Suprapubic skin (tissue), 4 donors: ENCODE data around the gene SYNPO.

Source experiments
- EP300 ChIP-seq: sonication (generic); formaldehyde crosslinking; IDR thresholded peaks from one replicate; pipeline ENCODE4 v1.6.1; 2017; ENCODE audit warnings: antibody characterized with exemption
- POLR2AphosphoS5 ChIP-seq, 3 donors: sonication (generic); formaldehyde crosslinking; IDR thresholded peaks; one replicate each; pipeline ENCODE4 v1.6.1; 2017; ENCODE audit warnings: antibody characterized with exemption in 3 of 3

DNA sequence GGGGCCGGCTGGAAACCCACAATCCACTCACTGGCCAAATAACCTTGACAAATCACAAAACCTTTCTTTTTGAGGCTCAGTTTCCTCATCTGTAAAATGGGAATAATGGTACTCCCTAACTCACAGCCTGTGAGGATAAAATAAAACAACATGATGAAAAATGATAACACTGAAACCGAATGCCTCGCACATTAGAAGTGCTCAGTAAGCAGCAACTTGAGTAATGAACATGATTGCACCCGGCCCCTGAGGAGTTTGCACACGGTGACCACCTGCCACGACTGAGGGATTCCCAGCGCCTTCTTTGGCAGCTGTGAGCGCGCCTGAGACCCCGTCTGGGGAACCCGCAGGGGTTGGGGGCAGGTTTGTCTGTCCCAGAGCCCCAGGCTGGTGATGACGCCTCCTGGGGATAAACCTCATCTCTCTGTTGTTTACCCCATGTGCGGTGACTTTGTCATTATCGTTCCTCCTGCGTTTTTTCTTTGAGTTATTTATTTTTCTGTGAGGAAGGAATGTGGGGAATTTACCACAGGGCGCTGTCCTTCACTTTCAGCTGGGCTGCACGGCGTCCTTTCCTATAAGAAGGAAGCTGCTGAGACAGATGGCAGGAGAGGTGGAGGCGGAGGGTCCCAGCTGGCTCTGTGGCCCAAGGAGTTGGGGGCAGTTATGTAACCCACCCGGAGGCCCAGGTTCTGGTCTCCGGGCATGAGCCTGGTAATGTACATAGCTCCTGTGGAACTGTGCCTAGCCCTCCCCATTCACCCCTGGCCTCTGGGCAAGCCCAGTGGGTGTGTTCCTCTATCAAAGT, 3.0 kb upstream of the SYNPO start:
- TF ChIP-seq POLR2AphosphoS5 (IDR thresholded peaks at IDR 0.05) (no peak), EP300 (no peak)
